Trophoblast cell (in vitro differentiated cells and primary cell): ENCODE data around the gene LMF2.

ENCODE experiments used
- DNase-seq, 2 donors: peaks; one replicate each; pipeline ENCODE4 v3.0.0-alpha.2; 2016
- H2AFZ ChIP-seq: 2 replicates; pipeline ENCODE4 v1.6.1; 2013; ENCODE audit warnings: low read length, moderate library complexity, mild to moderate bottlenecking; ENCODE audit not compliant: insufficient read depth, poor library complexity
- H2AK5ac ChIP-seq: 2 replicates; pipeline ENCODE4 v1.6.1; 2013; ENCODE audit warnings: mild to moderate bottlenecking, low read length
- H2BK120ac ChIP-seq: 2 replicates; pipeline ENCODE4 v1.6.1; 2013; ENCODE audit warnings: low read length, mild to moderate bottlenecking, moderate library complexity; ENCODE audit not compliant: insufficient read depth, poor library complexity
- H2BK12ac ChIP-seq: 2 replicates; pipeline ENCODE4 v1.6.1; 2013; ENCODE audit warnings: mild to moderate bottlenecking, low read length, moderate library complexity
- H2BK5ac ChIP-seq: 2 replicates; pipeline ENCODE4 v1.6.1; 2013; ENCODE audit warnings: low read length, low read depth, moderate library complexity, mild to moderate bottlenecking; ENCODE audit not compliant: poor library complexity
- H3K14ac ChIP-seq: 2 replicates; pipeline ENCODE4 v1.6.1; 2013; ENCODE audit warnings: mild to moderate bottlenecking, low read length
- H3K18ac ChIP-seq: 2 replicates; pipeline ENCODE4 v1.6.1; 2013; ENCODE audit warnings: mild to moderate bottlenecking, low read length
- H3K23ac ChIP-seq: 2 replicates; pipeline ENCODE4 v1.6.1; 2013; ENCODE audit warnings: low read length
- H3K27ac ChIP-seq: 2 replicates; pipeline ENCODE4 v1.5.1; 2013; ENCODE audit warnings: low read depth, mild to moderate bottlenecking, inconsistent platforms, low read length, moderate library complexity
- H3K27me3 ChIP-seq: 2 replicates; pipeline ENCODE4 v1.6.1; 2013; ENCODE audit warnings: inconsistent platforms, mild to moderate bottlenecking, low read length, moderate library complexity; ENCODE audit not compliant: insufficient read depth
- H3K36me3 ChIP-seq, 2 experiments: 1 replicate in 1 of 2; 2 replicates in 1 of 2; pipeline ENCODE4 v1.6.1; 2013; ENCODE audit warnings: low read length in 2 of 2, mild to moderate bottlenecking in 2 of 2, moderate library complexity in 1 of 2; ENCODE audit not compliant: insufficient read depth in 2 of 2, control insufficient read depth in 1 of 2
- H3K4ac ChIP-seq: 2 replicates; pipeline ENCODE4 v1.6.1; 2013; ENCODE audit warnings: low read depth, mild to moderate bottlenecking, low read length, moderate library complexity
- H3K4me1 ChIP-seq, 2 experiments: 1 replicate in 1 of 2; 2 replicates in 1 of 2; pipeline ENCODE4 v1.6.1; 2013; ENCODE audit warnings: low read length in 2 of 2, mild to moderate bottlenecking in 2 of 2, moderate library complexity in 1 of 2; ENCODE audit not compliant: insufficient read depth in 2 of 2, control insufficient read depth in 1 of 2
- H3K4me2 ChIP-seq: 2 replicates; pipeline ENCODE4 v1.6.1; 2013; ENCODE audit warnings: inconsistent platforms, mild to moderate bottlenecking, low read length, moderate library complexity
- H3K4me3 ChIP-seq: 2 replicates; pipeline ENCODE4 v1.5.1; 2013; ENCODE audit warnings: mild to moderate bottlenecking, low read depth, low read length, inconsistent platforms
- H3K79me1 ChIP-seq: one replicate; pipeline ENCODE4 v1.6.1; 2013; ENCODE audit warnings: low read length
- H3K79me2 ChIP-seq: 2 replicates; pipeline ENCODE4 v1.6.1; 2013; ENCODE audit warnings: low read length, mild to moderate bottlenecking; ENCODE audit not compliant: control insufficient read depth, insufficient read depth, poor library complexity
- H3K9ac ChIP-seq: 2 replicates; pipeline ENCODE4 v1.6.1; 2013; ENCODE audit warnings: mild to moderate bottlenecking, low read length
- H3K9me3 ChIP-seq: 2 replicates; pipeline ENCODE4 v1.6.1; 2013; ENCODE audit warnings: low read depth, mild to moderate bottlenecking, control low read depth, inconsistent platforms, low read length; ENCODE audit not compliant: insufficient read depth
- H4K12ac ChIP-seq: 2 replicates; pipeline ENCODE4 v1.6.1; 2013; ENCODE audit warnings: low read depth, mild to moderate bottlenecking, low read length, moderate library complexity
- H4K8ac ChIP-seq: 2 replicates; pipeline ENCODE4 v1.6.1; 2013; ENCODE audit warnings: low read depth, mild to moderate bottlenecking, low read length, moderate library complexity
- H4K91ac ChIP-seq: one replicate; pipeline ENCODE4 v1.6.1; 2013; ENCODE audit warnings: low read depth, mild to moderate bottlenecking, low read length, moderate library complexity
- WGBS: extraction: QIAGEN DNeasy Blood & Tissue Kit; methylation state at CpG from one replicate; pipeline ENCODE4 v1.1.7; 2013; ENCODE audit warnings: missing lambda C conversion rate; ENCODE audit not compliant: insufficient read length, insufficient coverage; ENCODE audit errors: extremely low coverage; 5-methylcytosine and 5-hydroxymethylcytosine counted together

The LMF2 gene

DNA sequence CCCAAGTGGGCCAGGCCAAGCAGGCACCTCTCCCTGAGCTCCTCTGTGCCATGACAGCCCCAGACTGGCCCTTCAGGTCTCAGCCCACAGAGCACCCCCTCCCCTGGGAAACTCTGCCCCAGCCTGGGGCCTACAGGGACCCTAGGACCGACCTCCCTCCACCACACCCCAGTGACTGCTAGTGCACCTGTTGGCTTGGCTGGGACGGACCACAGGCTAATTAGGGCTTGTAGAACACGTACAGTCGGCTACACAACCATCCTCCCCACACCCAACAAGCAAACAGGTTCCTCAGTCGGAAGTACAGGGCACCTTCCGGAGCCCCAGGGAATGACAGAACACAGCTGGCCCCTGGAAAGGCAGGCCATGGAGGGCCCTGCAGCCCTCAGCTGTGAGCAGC, 37.0 kb downstream of the LMF2 start:
- no peak overlapping the region for H3K9ac ChIP-seq
- H3K36me3 ChIP-seq, result peaks cover 30 to 31% of the 10 kb centered on the region in 2 experiments
- H3K27ac ChIP-seq, result no peak overlapping the region
- H4K91ac ChIP-seq, result no peak overlapping the region
- no peak overlapping the region for H3K4me3 ChIP-seq
- no peak overlapping the region for H2BK120ac ChIP-seq
- no peak overlapping the region for H2AFZ ChIP-seq
- H3K14ac ChIP-seq, result no peak overlapping the region
- no peak overlapping the region for H3K4me2 ChIP-seq
- H4K8ac ChIP-seq, result no peak overlapping the region
- H3K79me2 ChIP-seq, result peaks cover 24% of the 10 kb centered on the region
- no peak overlapping the region for H3K23ac ChIP-seq
- H2BK12ac ChIP-seq, result no peak overlapping the region
- no peak overlapping the region for H4K12ac ChIP-seq
- H3K79me1 ChIP-seq, result peaks cover 5% of the 10 kb centered on the region
- no peak overlapping the region for H2AK5ac ChIP-seq
- no peaks in the 10 kb centered on the region for H3K9me3 ChIP-seq
- H3K4me1 ChIP-seq, result peaks cover 22 to 33% of the 10 kb centered on the region in 2 experiments
- no peak overlapping the region for H2BK5ac ChIP-seq
- H3K4ac ChIP-seq, result peak overlapping the region; percentile 22
- no peaks in the 10 kb centered on the region for H3K27me3 ChIP-seq
- no peak for DNase-seq
- WGBS, result no CpG with 5 or more reads among the region's 6 CpGs
- peak overlapping the region; percentile 27 for H3K18ac ChIP-seq

DNA sequence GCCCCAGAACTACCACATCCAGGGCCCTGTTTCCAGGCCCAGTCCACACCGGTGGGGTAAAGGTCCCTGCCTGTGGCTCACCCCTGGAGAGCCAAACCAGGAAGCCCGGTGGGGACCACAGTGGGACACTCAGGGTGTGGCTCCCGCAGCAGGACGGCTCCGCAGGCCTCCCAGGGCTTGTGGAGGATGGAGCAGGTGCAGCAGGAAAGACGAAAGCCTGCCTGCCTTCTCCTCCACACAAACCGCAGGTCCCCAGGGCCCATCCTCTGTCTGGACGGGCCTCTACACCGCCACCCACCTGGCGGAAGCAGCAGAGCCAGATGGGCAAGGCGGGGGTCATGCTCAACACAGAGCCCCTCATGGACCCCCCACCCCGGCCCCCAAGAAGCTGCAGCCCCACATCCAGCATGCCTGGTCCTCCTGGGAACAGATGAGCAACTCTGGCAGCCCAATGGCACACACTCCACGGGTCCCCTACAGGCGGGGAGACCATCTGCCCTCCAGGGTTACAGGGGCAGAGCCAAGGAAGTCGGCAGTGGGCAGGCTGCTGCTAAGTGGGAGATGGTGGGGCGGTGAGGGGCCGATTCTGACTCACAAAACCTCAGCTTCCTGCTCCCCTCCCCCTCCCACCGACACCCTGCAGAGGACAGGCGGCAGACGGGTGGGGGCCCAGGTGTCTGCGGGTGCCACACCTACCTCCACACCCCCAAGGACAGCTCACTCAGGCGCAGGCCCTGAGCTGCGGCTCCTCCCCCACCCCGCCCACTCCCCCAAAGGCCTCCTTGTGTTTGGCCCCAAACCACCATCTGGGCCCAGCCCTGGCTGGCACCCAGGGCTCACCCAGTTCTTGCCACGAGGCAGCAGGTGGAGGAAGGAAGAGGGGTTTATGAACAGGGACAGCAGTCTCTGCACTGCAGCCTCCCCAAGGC, 37.9 kb downstream of the LMF2 start:
- WGBS, result no CpG with 5 or more reads among the region's 25 CpGs
- H3K9me3 ChIP-seq, result no peaks in the 10 kb centered on the region

DNA sequence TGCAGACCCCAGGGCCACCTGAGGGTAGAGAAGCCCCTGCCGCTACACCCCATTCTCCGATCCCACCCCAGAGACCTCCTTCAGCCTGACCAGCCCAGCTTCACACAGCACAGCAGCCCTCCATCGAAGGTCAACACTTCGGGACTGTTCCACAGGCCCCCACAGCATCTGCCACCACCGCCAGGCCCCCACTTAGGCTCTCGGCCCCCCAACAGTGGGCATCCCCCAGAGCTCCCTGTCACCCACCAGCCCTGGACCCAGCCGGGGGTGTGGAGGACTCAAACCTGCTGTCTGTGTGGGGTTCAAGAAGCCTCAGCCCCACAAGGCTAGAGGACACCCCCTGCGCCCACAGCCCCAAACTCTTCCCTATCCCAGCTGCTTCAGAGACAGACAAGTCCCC, 38.9 kb downstream of the LMF2 start:
- Histone ChIP-seq H2BK12ac (no peak overlapping the region), H3K79me2 (peaks cover 9% of the 10 kb centered on the region), H3K27me3 (no peaks in the 10 kb centered on the region), H3K14ac (no peak overlapping the region), H3K9me3 (no peaks in the 10 kb centered on the region), H3K36me3 (peaks cover 48 to 49% of the 10 kb centered on the region in 2 experiments), H4K12ac (no peak overlapping the region), H3K27ac (no peak overlapping the region), H4K91ac (no peak overlapping the region), H3K9ac (no peak overlapping the region), H3K23ac (no peak overlapping the region), H2BK120ac (no peak overlapping the region), H4K8ac (no peak overlapping the region), H3K4ac (no peak overlapping the region), H2BK5ac (no peak overlapping the region), H2AK5ac (no peak overlapping the region), H3K4me1 (peaks cover 15 to 26% of the 10 kb centered on the region in 2 experiments), H3K79me1 (no peaks in the 10 kb centered on the region), H2AFZ (no peak overlapping the region), H3K18ac (peak overlapping the region; percentile 12), H3K4me2 (no peak overlapping the region), H3K4me3 (no peak overlapping the region)
- WGBS, result no CpG with 5 or more reads among the region's 8 CpGs
- DNase-seq, result no peak

More for the DNA sequence above, 37.9 kb downstream of the LMF2 start:
- no peak overlapping the region for H3K4me3 ChIP-seq
- H3K14ac ChIP-seq, result no peak overlapping the region
- H4K12ac ChIP-seq, result no peak overlapping the region
- H3K9ac ChIP-seq, result no peak overlapping the region
- no peaks in the 10 kb centered on the region for H3K27me3 ChIP-seq
- H3K27ac ChIP-seq, result no peak overlapping the region
- no peak overlapping the region for H3K4me2 ChIP-seq
- no peak overlapping the region for H2BK12ac ChIP-seq
- H3K36me3 ChIP-seq, result peaks cover 38 to 39% of the 10 kb centered on the region in 2 experiments
- no peak overlapping the region for H2BK5ac ChIP-seq
- peaks cover 19 to 30% of the 10 kb centered on the region in 2 experiments for H3K4me1 ChIP-seq
- H3K18ac ChIP-seq, result no peak overlapping the region
- H3K79me1 ChIP-seq, result no peaks in the 10 kb centered on the region
- no peak overlapping the region for H4K8ac ChIP-seq
- H4K91ac ChIP-seq, result no peak overlapping the region
- no peak for DNase-seq
- no peak overlapping the region for H2AK5ac ChIP-seq
- H3K23ac ChIP-seq, result no peak overlapping the region
- no peak overlapping the region for H2BK120ac ChIP-seq
- H3K79me2 ChIP-seq, result peaks cover 18% of the 10 kb centered on the region
- peak overlapping the region; percentile 22 for H3K4ac ChIP-seq
- H2AFZ ChIP-seq, result no peak overlapping the region

DNA sequence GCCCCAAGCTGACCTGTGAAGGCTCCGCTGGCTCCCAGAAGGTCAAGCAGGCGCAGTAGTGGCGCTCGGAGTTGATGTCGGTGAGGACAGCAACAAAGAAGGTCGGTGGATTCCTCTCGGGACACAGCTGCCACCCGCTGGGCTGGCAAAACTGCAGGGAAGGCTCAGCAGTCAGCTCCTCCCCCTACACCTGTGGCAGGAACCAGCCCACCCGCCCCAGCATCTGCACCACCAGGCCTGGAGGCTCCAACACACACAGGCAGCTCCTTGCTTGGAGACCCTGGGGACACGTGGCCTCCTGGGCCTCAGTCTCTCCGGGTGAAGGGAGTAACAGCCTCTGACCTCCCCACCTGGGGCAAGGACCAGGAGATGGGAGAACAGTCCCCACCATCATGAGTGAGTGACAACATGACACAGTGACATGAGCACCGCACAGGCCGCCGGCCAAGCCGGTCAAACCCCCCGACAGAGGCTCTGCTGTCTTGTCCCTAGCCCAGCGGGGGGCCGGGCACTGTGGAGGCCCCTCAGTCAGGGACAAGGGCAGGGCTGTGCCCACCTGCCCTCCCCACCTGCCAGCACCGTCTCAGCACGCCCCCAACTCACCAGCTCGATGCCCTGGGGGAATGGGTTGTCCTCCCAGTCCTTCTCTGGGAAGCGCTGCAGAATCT, 39.6 kb downstream of the LMF2 start:
- H3K4me2 ChIP-seq, result no peak overlapping the region
- H3K79me1 ChIP-seq, result no peaks in the 10 kb centered on the region
- no peak overlapping the region for H3K4ac ChIP-seq
- H3K18ac ChIP-seq, result no peak overlapping the region
- no peak overlapping the region for H2BK5ac ChIP-seq
- no peak overlapping the region for H2BK120ac ChIP-seq
- no peak overlapping the region for H4K12ac ChIP-seq
- no CpG with 5 or more reads among the region's 22 CpGs for WGBS
- H3K9ac ChIP-seq, result no peak overlapping the region
- no peaks in the 10 kb centered on the region for H3K27me3 ChIP-seq
- no peak overlapping the region for H2AK5ac ChIP-seq
- no peak overlapping the region for H3K27ac ChIP-seq
- DNase-seq, result no peak
- H3K4me3 ChIP-seq, result no peak overlapping the region
- no peak overlapping the region for H2BK12ac ChIP-seq
- peaks cover 12 to 25% of the 10 kb centered on the region in 2 experiments for H3K4me1 ChIP-seq
- no peak overlapping the region for H3K14ac ChIP-seq
- no peak overlapping the region for H2AFZ ChIP-seq
- no peaks in the 10 kb centered on the region for H3K9me3 ChIP-seq
- no peak overlapping the region for H4K8ac ChIP-seq
- peaks cover 56 to 57% of the 10 kb centered on the region in 2 experiments for H3K36me3 ChIP-seq
- H3K79me2 ChIP-seq, result peaks cover 8% of the 10 kb centered on the region
- H3K23ac ChIP-seq, result no peak overlapping the region
- no peak overlapping the region for H4K91ac ChIP-seq
